HepG2 (cell line): ENCODE data around the gene NBL1.

Experiments
- CREM ChIP-seq, 2 experiments: sonication (generic) in 1 of 2; formaldehyde crosslinking in 1 of 2; IDR thresholded peaks; 2 replicates each; pipeline versions ENCODE4 v1.4.0 to v1.6.1; 2016 to 2020; ENCODE audit warnings: antibody characterized with exemption in 1 of 2, mild to moderate bottlenecking in 1 of 2, missing genetic modification reagents in 1 of 2
- CTCF ChIP-seq: sonication (generic); formaldehyde crosslinking; IDR thresholded peaks from 2 replicates; pipeline ENCODE4 v1.5.0; 2020; ENCODE audit warnings: mild to moderate bottlenecking, missing genetic modification reagents, moderate library complexity
- SOX5 ChIP-seq: IDR thresholded peaks from 2 replicates; pipeline ENCODE4 v1.6.1; 2016; ENCODE audit warnings: borderline replicate concordance
- ZNF770 ChIP-seq: sonication (generic); formaldehyde crosslinking; IDR thresholded peaks from 2 replicates; pipeline ENCODE4 v1.5.0; 2020; ENCODE audit warnings: mild to moderate bottlenecking, missing genetic modification reagents

GRCh38 chr1:19694298-19694697 lies 50.2 kb downstream of the NBL1 start:
- TF ChIP-seq SOX5 (CRISPR knock-in tag) (no peak), CREM (IDR thresholded peaks at IDR 0.05) (no peak), CREM (CRISPR knock-in tag; IDR thresholded peaks at IDR 0.05) (no peak), CTCF (CRISPR knock-in tag) (no peak), ZNF770 (CRISPR knock-in tag) (no peak)
